HK-2 (cell line): ENCODE results near the gene OGDHL.
"Not testable (repeated sequence)": the region's sequence is repeated elsewhere in the genome, so short reads cannot be mapped to it uniquely, and the experiment has no call there.

ENCODE experiments used
- DNase-seq: peaks from one replicate; pipeline ENCODE4 v3.0.0-alpha.2; 2018; ENCODE audit not compliant: unreplicated experiment

OGDHL gene

DNA sequence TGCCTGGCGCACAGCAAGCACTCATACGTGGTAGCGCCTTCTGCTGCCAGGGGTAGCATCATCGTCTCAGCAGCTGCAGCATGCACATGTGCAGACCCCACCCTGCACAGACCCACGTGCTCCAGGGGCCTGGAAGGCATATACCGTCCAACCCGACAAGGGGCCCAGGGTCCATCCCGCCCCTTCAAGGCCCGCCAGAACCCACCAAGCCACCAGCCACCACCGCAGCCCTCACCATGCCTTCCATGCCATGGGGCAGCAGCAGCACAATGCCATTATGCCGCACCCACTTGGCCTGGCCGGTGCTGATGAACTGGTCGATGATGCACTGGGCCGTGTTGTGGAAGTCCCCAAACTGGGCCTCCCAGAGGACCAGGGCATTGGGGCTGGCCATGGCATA, 22.7 kb downstream of the OGDHL start:
- no peak for DNase-seq

GRCh38 chr10:49738616-49739360, 23.3 kb downstream of the OGDHL start:
- no peak for DNase-seq

DNA sequence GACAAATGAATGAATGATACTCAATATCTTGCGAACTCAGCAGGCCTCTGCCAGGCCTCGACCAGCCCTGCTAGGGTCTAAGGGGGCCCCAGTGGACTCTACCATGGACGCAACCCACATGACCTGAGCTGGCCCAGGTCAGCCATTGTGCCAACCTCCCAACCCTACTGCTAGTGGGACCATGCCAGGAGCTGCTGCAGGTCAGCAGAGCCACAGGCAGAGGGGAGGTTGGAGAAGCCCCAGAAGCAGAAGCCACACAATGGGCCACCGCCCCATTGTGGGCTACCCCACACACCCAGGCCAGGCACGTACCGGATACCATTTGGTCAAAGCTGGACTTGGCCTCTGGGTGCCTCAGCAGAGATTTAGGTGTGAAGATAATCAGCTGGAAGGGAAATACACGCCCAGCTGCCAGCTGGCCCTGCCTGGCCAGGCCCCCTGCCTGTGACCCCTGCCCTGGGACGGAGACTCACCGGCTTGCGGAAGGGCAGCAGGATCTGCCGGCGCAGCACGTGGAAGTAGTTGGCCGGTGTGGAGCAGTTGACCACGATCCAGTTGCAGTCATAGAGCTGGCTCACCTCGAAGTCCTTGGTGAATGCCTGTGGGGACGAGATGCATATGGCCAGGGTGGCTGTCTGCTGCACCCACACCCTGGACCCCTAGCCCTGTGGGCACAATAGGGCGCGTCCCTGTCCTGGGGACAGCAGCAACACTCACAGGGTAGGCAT, 24.5 kb downstream of the OGDHL start:
- DNase-seq, result no peak

DNA sequence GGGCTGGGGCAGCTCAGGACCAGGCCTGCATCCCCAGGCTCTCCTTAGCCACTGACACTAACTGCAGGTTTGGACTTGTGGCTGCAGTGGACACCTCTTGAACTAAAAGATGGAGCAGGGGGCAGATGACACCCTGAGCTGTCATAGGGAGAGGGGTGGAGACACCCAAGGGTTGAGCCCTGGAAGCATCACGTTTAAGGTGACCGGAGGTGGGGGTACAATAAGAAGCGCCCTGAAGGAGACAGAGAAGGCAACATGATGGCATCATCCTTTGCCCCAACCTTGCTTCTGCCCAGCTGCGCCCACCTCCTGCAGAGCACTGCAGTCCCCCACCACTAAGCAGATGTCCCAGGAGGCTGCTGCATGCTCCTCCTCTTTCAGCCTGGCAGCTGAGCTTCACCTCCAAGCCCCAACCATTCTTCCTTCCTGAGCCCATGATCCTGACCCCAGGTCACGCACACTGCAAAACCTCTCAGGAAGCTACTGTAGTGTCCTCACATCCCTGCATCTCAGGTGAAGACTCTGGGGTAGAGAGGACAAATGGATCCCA, 25.5 kb downstream of the OGDHL start:
- DNase-seq, result no peak

DNA sequence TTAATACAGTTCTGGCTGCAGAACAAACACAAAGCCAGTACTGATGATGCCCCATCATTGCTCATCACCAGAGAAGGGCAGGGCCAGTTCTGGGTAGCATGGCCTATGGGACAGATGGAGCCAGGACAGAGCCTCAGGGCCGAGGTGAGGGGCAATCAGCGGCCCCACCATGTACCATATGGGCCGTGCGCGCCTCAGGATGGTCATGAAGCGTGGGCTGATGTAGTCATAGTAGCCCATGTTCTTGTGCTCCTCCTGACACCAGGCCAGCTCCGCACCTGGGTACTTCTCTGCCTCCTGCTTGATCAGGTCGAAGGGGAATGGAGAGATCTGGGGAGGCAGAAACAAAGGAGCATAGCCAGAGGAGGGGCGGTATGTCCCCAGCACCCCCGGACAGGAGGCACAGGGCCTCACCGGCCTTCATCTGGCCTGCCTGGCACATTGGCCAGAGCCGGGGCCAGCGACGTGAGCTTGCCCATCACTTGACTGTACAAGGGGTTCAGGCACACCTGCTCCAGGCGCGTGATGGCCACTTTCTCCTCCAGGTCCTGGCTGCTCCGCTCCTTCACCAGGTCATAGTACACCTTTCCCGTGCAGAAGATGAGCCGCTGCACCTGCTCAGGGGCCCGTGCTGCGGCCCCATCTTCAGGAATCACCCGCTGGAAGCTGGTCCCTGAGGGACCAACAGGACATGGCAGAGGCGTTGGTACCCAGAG, 26.1 kb downstream of the OGDHL start:
- DNase-seq, result no peak

DNA sequence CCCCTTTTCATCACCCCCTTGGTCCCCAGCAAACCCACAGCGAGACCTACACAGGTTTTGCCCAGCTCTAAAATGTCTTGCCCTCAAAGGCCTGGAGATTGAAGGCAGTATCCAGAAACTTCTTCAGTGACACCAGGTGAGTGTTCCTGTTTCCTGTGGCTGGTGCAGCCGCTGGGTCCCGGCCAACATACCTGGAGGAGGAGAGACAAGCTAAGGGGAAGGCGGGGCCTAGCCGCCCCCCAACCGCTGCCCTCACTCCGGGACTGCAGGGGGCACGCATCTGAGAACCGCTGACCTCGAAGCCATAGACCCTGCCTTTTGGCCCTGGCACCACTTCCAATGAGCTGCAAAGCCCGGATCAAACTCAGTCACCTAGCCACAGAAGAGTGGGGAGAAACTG, 27.0 kb downstream of the OGDHL start:
- no peak for DNase-seq

DNA sequence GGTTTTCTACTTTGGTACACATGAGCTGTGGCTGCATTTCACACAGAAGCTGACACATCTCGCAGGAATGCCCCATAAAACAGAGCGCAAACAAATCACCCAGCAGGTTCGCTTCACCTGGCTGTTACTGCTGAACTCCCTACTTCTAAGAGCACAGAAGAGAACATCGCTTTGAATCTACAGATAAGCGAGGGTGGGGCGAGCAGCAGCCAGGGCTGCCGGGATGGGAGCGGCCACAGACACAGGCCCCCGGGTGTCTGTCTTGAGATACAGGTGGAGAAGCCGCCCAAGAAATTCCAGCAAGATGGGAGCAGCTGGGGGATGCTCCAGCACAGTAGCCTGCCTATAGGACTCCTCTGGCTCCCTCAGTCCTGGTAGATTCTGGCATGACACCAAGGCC, 27.4 kb downstream of the OGDHL start:
- no peak for DNase-seq

- DNase-seq, result no peak
Measured at GRCh38 chr10:49733866-49734265, 28.3 kb downstream of the OGDHL start.

- DNase-seq, result no peak
Measured at GRCh38 chr10:49726593-49726992, 35.5 kb downstream of the OGDHL start.

- not testable (repeated sequence) for DNase-seq
Measured at GRCh38 chr10:49715157-49715556, 47.0 kb downstream of the OGDHL start.

DNA sequence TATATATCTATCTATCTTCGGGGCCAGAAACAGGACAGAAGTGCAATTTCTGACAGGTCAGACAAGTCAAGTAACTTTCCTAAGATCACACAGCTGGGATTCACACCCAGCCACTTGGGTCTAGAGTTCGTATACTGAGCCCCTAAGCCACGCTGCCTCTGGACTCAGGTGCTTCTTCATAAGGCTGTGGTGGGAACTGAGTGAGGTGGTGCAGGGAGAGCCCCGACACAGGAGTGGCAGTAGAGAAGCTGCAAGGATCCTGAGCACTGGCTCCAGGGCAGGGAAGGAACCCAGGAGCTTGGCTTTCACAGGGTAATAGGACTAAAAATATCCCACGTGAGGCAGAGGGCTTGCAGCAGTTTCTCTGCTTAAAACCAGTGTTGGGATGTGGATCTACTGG, 48.9 kb downstream of the OGDHL start:
- no peak for DNase-seq

- DNase-seq, result no peak
Measured at GRCh38 chr10:49711481-49711880, 50.6 kb downstream of the OGDHL start.

- DNase-seq, result no peak
Measured at GRCh38 chr10:49710966-49711365, 51.2 kb downstream of the OGDHL start.

- no peak for DNase-seq
Measured at GRCh38 chr10:49709934-49710333, 52.2 kb downstream of the OGDHL start.

DNA sequence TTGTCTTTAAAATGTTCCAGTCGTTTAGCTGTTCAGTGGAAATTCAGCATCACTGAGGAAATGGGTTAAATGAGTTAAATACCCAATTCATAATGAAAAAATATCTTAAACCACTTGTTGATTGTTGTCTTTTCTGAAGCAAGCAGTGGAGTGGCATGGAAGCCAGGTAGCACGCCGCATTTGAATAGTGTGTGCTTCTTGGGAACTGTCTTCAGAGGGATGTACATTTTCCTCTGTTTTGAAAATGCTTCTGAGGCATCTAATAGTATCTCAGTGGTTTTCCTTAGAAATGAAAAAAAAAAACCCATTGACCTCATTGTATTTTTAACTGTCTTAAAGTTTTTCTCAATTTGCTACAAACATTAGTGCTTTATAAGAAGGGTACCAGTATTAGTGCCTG, 54.5 kb downstream of the OGDHL start:
- DNase-seq, result no peak

- no peak for DNase-seq
Measured at GRCh38 chr10:49700997-49701396, 61.1 kb downstream of the OGDHL start.

- DNase-seq, result no peak
Measured at GRCh38 chr10:49700211-49700610, 61.9 kb downstream of the OGDHL start.

DNA sequence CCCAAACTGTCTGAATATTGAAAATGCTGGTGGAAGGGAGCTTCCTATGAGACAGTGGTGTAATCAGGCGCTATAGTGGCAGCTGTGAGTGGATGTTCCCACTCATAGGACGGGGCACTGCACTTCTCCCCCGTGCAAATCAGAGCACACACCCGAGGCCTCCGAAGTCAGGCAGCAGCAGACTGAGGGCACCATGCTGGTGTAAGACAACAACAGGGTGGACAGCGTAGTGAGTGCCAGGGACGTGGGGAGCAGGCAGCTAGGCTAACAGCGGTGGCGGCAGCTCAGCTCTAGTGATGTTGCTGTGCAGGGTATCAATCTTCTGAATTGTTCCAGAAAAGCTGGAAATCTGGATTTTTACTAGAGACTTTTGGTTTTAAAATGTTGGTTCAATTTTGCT, 63.4 kb downstream of the OGDHL start:
- no peak for DNase-seq

GRCh38 chr10:49696311-49696710, 65.8 kb downstream of the OGDHL start:
- no peak for DNase-seq

DNA sequence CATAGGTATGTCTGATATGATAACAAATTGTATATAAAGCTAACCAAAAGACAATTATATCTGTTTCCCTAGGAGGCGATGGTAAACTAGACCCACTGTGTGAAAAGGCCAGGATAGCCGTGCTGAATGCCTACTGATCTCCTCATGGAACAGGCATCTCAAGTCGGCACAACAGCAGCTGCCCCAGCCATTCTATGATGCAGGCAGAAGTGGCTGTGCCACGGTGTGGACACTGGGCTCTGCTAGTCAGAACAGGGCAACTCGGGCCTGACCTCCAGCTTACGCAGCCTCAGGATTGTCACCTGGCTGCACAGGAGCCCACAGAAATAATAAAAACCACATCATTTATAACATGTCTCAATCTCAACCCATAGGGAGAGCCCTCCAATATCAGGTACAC, 67.7 kb downstream of the OGDHL start:
- DNase-seq, result no peak

DNA sequence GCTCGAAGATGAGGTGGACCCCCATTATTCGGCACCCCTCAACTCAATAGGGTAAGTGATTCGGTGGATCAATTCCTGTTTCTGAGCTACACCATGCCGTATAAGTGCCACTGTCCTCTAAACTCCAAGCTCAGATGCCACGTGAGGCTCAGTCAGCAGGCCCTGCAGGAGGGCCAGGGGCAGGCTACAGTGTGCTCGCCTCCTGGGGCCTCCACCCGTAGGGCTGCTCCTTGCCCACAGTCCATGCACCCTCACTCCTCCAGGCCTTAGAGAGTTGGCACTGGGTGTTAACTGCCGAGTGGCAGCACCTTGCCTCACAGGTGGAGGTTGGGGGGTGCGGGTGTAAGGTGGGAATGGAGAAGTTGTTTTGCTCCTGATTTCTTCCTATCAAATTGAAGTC, 70.5 kb downstream of the OGDHL start:
- no peak for DNase-seq

DNA sequence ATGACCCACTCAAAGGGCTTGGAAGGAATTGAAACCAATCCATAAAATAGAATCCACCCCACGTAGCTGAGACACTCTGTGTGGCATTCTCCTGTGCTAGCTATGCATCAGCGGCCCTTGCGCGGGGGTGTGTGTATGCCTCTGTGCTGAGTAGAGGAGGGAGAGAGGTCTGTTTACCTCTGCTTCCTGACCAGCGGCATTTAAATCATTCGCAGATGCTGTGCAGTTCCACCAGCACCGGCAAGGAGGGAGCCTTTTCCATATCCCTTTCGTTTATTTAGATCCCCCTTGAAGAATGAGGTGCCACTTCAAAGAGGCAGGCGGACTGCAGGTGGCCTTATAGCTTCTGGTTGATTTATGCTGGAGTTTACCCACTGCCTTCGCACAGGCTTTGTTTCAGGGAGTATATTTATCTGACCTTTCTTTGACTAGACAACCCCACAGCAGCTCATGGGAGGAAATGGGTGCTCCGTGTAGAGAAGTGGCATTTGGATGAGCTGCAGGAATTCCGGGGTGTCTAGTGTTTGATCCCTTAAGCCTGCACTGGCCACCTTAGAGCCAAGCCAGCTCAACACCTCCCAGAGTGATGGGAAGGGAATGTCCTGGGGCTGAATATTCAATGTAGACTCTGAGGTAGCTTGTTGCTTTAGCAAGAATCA, 71.3 kb downstream of the OGDHL start:
- DNase-seq, result no peak
